Ishikawa (cell line): ENCODE measurements around the gene RBM41.

Experiments used
- CEBPB ChIP-seq: IDR thresholded peaks from 2 replicates; pipeline ENCODE4 v1.6.1; 2012
- MAX ChIP-seq: IDR thresholded peaks from 2 replicates; pipeline ENCODE4 v1.6.1; 2012
- ZBTB7A ChIP-seq: IDR thresholded peaks from 2 replicates; pipeline ENCODE4 v1.6.1; 2012; ENCODE audit warnings: low read depth

DNA sequence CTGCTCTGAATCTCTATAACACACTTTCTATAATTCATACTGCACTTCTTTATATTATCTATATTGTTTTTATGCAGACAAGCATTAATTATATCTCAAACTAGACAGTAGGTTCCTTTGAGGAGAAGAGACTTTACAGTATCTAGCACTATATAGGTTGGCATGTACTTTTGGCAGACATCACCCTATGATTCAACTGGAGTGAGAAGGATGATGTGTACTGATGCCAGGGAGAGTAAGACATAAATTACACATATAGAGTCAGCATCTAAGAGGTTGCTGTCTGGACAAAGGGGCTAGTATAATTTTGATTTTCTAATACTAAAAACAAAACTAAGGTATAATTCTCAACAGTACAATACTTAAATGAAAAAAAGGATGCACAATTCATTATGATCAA, 5.1 kb upstream of the RBM41 start:
- TF ChIP-seq MAX (no peak), ZBTB7A (no peak), CEBPB (no peak)
